K562 (cell line): Measurements from ENCODE around the gene UBE2E3. TPM values are rescaled to one million over a fixed set of nuclear protein-coding genes. Genes with fewer than 3 reads are reported as not detected.

ENCODE experiments used
- NFXL1 ChIP-seq: fragments of 450-650 bp; formaldehyde crosslinking; IDR thresholded peaks from 2 replicates; pipeline ENCODE4 v1.4.0; 2021; ENCODE audit warnings: mild to moderate bottlenecking
- RAD51 ChIP-seq: fragments of 450-650 bp; IDR thresholded peaks from 2 replicates; pipeline ENCODE4 v1.7.1; 2016; ENCODE audit warnings: low read depth, mild to moderate bottlenecking, borderline replicate concordance
- SMARCB1 ChIP-seq: IDR thresholded peaks from 2 replicates; pipeline ENCODE4 v1.6.1; 2011; ENCODE audit warnings: improper control_type of control experiment, low read depth; ENCODE audit not compliant: insufficient read length
- ZBTB40 ChIP-seq, 2 experiments: fragments of 450-650 bp in 1 of 2; sonication (generic) in 1 of 2; formaldehyde crosslinking in 1 of 2; IDR thresholded peaks; 2 replicates each; pipeline versions ENCODE4 v1.7.1 to v1.9.0; 2016 to 2022; ENCODE audit warnings: inconsistent platforms in 1 of 2, mild to moderate bottlenecking in 1 of 2, missing genetic modification reagents in 1 of 2
- ZNF263 ChIP-seq: sonication (generic); formaldehyde crosslinking; IDR thresholded peaks from 2 replicates; pipeline ENCODE4 v1.8.0; 2022; ENCODE audit warnings: mild to moderate bottlenecking, missing genetic modification reagents, borderline replicate concordance
- polyA plus RNA-seq, 8 experiments: library from polyadenylated mRNA; depleted of rRNA in 4 of 8; stranded (reverse) in 5 of 8; unstranded in 3 of 8; fragments of >200 nt; fragmentation: Nextera tagmentation in 2 of 8; fragmentation: Illumina TruSeq in 1 of 8; extraction: Ambion mirVana in 2 of 8; extraction: Trizol in 1 of 8; gene quantifications; 2 replicates each; pipeline versions ENCODE4 v1.2.1 to v1.2.3, GENCODE V29; 2011 to 2014; ENCODE audit warnings: inconsistent platforms in 1 of 8, missing spikeins in 1 of 8
- total RNA-seq, 7 experiments: library from RNA; depleted of rRNA in 6 of 7; stranded (reverse); fragments of >200 nt in 6 of 7; fragmentation: Illumina TruSeq in 2 of 7; extraction: Trizol in 2 of 7; gene quantifications; 2 replicates each; pipeline versions ENCODE4 v1.2.1 to v1.2.3, GENCODE V29; 2011 to 2021; ENCODE audit warnings: low replicate concordance in 1 of 7

UBE2E3 gene
- total and polyA plus RNA-seq, 9 of the 15 experiments (the other 6 are each of a cell fraction or from before 2014, with no cell fraction given) = 58.2 to 173 (median 78.0) TPM

GRCh38 chr2:180979749-180980105, 678 bp upstream of the UBE2E3 start (continued):
- 0 out of 2 replicates have a peak, but pooled peaks have one; percentile 5 for TF ChIP-seq ZNF263 (CRISPR knock-in tag)
- TF ChIP-seq NFXL1 (CRISPR knock-in tag) = no peak
- no peak for TF ChIP-seq SMARCB1
- no peak for TF ChIP-seq RAD51
- peak; percentile 41; the same call in 1 of the 2 replicates for TF ChIP-seq ZBTB40 (IDR thresholded peaks at IDR 0.05)
- no peak for TF ChIP-seq ZBTB40 (CRISPR knock-in tag; IDR thresholded peaks at IDR 0.05)
